MM.1S (cell line): Measurements from ENCODE around the gene CDH12.

ENCODE experiments used
- DNase-seq: peaks from one replicate; pipeline ENCODE4 v3.0.0-alpha.2; 2015
- H2AFZ ChIP-seq: fragments of 300-600 bp; sonication (generic); 2 replicates; pipeline ENCODE4 v1.6.0; 2016; ENCODE audit warnings: antibody characterized with exemption, low read length
- H3F3A ChIP-seq: fragments of 300-600 bp; sonication (generic); 2 replicates; pipeline ENCODE4 v1.6.1; 2016; ENCODE audit warnings: mild to moderate bottlenecking, antibody characterized with exemption, low read length, moderate library complexity, mixed read lengths; ENCODE audit not compliant: insufficient read depth
- H3K27ac ChIP-seq: fragments of 300-600 bp; sonication (generic); 2 replicates; pipeline ENCODE4 v1.5.1; 2016; ENCODE audit warnings: mild to moderate bottlenecking, low read length
- H3K27me3 ChIP-seq: fragments of 300-600 bp; sonication (generic); replicated peaks from 2 replicates; pipeline ENCODE4 v1.6.0; 2016; ENCODE audit warnings: low read length; ENCODE audit not compliant: insufficient read depth
- H3K36me3 ChIP-seq: fragments of 300-600 bp; sonication (generic); replicated peaks from 2 replicates; pipeline ENCODE4 v1.6.1; 2016; ENCODE audit warnings: mild to moderate bottlenecking, low read length, mixed read lengths; ENCODE audit not compliant: insufficient read depth
- H3K4me1 ChIP-seq: fragments of 300-600 bp; sonication (generic); 2 replicates; pipeline ENCODE4 v1.6.1; 2016; ENCODE audit warnings: low read length, mixed read lengths
- H3K4me2 ChIP-seq: fragments of 300-600 bp; sonication (generic); 2 replicates; pipeline ENCODE4 v1.6.0; 2016; ENCODE audit warnings: low read depth, low read length
- H3K4me3 ChIP-seq: fragments of 300-600 bp; sonication (generic); 2 replicates; pipeline ENCODE4 v1.5.1; 2016; ENCODE audit warnings: low read length, mixed read lengths
- H3K79me2 ChIP-seq: fragments of 300-600 bp; sonication (generic); 2 replicates; pipeline ENCODE4 v1.6.1; 2016; ENCODE audit warnings: mixed run types, low read length, mixed read lengths
- H3K9ac ChIP-seq: fragments of 300-600 bp; sonication (generic); 2 replicates; pipeline ENCODE4 v1.6.1; 2016; ENCODE audit warnings: low read length, mixed read lengths
- H3K9me2 ChIP-seq: fragments of 300-600 bp; sonication (generic); replicated peaks from 2 replicates; pipeline ENCODE4 v1.6.1; 2016; ENCODE audit warnings: mild to moderate bottlenecking, low read length, mixed read lengths; ENCODE audit not compliant: insufficient read depth
- H3K9me3 ChIP-seq: fragments of 300-600 bp; sonication (generic); replicated peaks from 2 replicates; pipeline ENCODE4 v1.6.1; 2016; ENCODE audit warnings: mild to moderate bottlenecking, low read length, mixed read lengths; ENCODE audit not compliant: insufficient read depth
- H4K20me1 ChIP-seq: fragments of 300-600 bp; sonication (generic); 2 replicates; pipeline ENCODE4 v1.6.1; 2016; ENCODE audit warnings: mild to moderate bottlenecking, low read length, moderate library complexity, mixed read lengths; ENCODE audit not compliant: insufficient read depth
- EZH2 ChIP-seq: fragments of 300-600 bp; sonication (generic); optimal IDR thresholded peaks from 2 replicates; pipeline ENCODE3; 2017; ENCODE audit warnings: low read depth, mild to moderate bottlenecking, antibody characterized with exemption, low read length, mixed read lengths
- EZH2phosphoT487 ChIP-seq: fragments of 300-600 bp; sonication (generic); IDR thresholded peaks from 2 replicates; pipeline ENCODE4 v1.6.1; 2018; ENCODE audit warnings: antibody characterized with exemption, low read length
- TF ChIP-seq, protein P1 (sequence below): fragments of 300-600 bp; sonication (generic); IDR thresholded peaks from 2 replicates; pipeline ENCODE4 v1.5.1; 2016; ENCODE audit warnings: antibody characterized with exemption, low read length, mixed read lengths

The CDH12 gene

DNA sequence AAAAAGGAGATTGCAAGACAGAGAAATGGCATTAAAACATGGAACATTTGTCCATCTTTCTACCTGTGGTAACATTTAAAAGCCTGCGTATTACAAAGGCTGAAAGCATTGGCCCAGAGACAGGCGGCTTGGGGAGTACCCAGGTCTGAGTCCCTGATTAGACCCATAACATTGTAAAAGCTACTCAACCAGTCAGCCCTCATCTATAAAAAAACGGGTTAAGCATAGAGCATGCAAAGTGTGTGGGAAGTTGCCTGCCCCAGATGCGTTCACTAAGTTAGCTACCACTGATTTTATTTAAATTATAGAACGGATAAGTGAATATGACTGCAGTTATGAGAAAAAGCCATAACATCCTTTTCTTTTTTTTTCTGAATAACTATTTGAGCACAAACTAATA, 276.1 kb downstream of the CDH12 start:
- Histone ChIP-seq H3K27ac (no peak overlapping the region), H3K9ac (no peak overlapping the region), H3K9me3 (no peaks in the 10 kb centered on the region), H3K27me3 (no peaks in the 10 kb centered on the region), H3F3A (no peaks in the 10 kb centered on the region), H3K4me2 (no peak overlapping the region), H3K4me3 (no peak overlapping the region), H3K4me1 (no peaks in the 10 kb centered on the region), H3K36me3 (no peaks in the 10 kb centered on the region), H3K79me2 (no peaks in the 10 kb centered on the region), H3K9me2 (no peaks in the 10 kb centered on the region), H4K20me1 (no peaks in the 10 kb centered on the region), H2AFZ (no peak overlapping the region)
- DNase-seq, result no peak
- TF ChIP-seq EZH2phosphoT487 (no peak), EZH2 (no peak)
- TF ChIP-seq, protein P1, sequence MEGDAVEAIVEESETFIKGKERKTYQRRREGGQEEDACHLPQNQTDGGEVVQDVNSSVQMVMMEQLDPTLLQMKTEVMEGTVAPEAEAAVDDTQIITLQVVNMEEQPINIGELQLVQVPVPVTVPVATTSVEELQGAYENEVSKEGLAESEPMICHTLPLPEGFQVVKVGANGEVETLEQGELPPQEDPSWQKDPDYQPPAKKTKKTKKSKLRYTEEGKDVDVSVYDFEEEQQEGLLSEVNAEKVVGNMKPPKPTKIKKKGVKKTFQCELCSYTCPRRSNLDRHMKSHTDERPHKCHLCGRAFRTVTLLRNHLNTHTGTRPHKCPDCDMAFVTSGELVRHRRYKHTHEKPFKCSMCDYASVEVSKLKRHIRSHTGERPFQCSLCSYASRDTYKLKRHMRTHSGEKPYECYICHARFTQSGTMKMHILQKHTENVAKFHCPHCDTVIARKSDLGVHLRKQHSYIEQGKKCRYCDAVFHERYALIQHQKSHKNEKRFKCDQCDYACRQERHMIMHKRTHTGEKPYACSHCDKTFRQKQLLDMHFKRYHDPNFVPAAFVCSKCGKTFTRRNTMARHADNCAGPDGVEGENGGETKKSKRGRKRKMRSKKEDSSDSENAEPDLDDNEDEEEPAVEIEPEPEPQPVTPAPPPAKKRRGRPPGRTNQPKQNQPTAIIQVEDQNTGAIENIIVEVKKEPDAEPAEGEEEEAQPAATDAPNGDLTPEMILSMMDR, result no peak

DNA sequence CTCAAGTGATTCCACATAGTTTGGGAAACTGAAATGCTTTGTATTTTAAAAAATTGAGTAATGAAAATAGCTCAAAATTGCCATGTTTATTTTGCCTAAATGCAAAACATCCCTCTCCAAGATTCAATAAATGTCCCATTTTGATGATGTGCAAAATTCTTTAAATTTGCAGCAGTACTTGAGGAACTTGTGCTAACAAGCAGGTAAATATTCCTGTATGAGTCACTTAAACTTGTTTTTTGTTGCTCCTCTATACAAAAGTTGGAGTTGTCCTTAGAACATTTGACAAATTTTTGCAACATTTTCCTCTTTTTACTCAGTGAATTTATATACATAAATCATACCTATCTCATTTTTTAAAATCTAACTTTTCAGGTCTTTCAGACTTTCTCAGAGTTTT, 280.2 kb downstream of the CDH12 start:
- Histone ChIP-seq H3K9ac (no peak overlapping the region), H3K9me3 (no peaks in the 10 kb centered on the region), H3K36me3 (no peaks in the 10 kb centered on the region), H3K4me3 (no peak overlapping the region), H3K4me1 (no peaks in the 10 kb centered on the region), H4K20me1 (no peaks in the 10 kb centered on the region), H2AFZ (no peak overlapping the region), H3K9me2 (no peaks in the 10 kb centered on the region), H3K79me2 (no peaks in the 10 kb centered on the region), H3F3A (no peaks in the 10 kb centered on the region), H3K4me2 (no peak overlapping the region), H3K27me3 (no peaks in the 10 kb centered on the region), H3K27ac (no peak overlapping the region)
- TF ChIP-seq EZH2 (no peak), EZH2phosphoT487 (no peak)
- TF ChIP-seq, protein P1, result no peak
- DNase-seq, result no peak

GRCh38 chr5:22567983-22568382, 285.2 kb downstream of the CDH12 start:
- Histone ChIP-seq H3K36me3 (no peaks in the 10 kb centered on the region), H3K9ac (no peak overlapping the region), H3K4me3 (no peak overlapping the region), H3K79me2 (no peaks in the 10 kb centered on the region), H3K9me3 (no peaks in the 10 kb centered on the region), H3K27me3 (no peaks in the 10 kb centered on the region), H3F3A (no peaks in the 10 kb centered on the region), H4K20me1 (no peaks in the 10 kb centered on the region), H3K27ac (no peak overlapping the region), H2AFZ (no peak overlapping the region), H3K9me2 (no peaks in the 10 kb centered on the region), H3K4me2 (no peak overlapping the region), H3K4me1 (no peaks in the 10 kb centered on the region)
- no peak for DNase-seq
- TF ChIP-seq EZH2phosphoT487 (no peak), EZH2 (no peak)
- TF ChIP-seq, protein P1, result no peak
